Naive thymus-derived CD4-positive, alpha-beta T cell (primary cell): ENCODE measurements around the gene TLE2. TPM values are rescaled to one million over a fixed set of nuclear protein-coding genes. Genes with fewer than 3 reads are reported as not detected.

Experiments used
- ATAC-seq: fragments of 150-1000 bp; cut with Tn5 transposase; 2 replicates; pipeline ENCODE4 v1.10.0; 2021; ENCODE audit warnings: mild to moderate bottlenecking, moderate library complexity
- CTCF ChIA-PET: fragments of 350-600 bp; sonication (Branson Sonifier 250); formaldehyde crosslinking; loops from one replicate; lab custom pipeline; 2021; ENCODE audit warnings: antibody characterized with exemption; lab: Charles Lee
- POLR2A ChIA-PET: fragments of 350-600 bp; sonication (Branson Sonifier 250); formaldehyde crosslinking; loops from one replicate; lab custom pipeline; 2021; ENCODE audit warnings: antibody characterized with exemption, inconsistent platforms; lab: Charles Lee
- DNase-seq, 9 donors: peaks; one replicate each; pipeline versions ENCODE4 v3.0.0 to v3.0.0-alpha.2; 2020 to 2022; ENCODE audit warnings: mixed read lengths in 1 of 9
- H3K27ac ChIP-seq: one replicate; pipeline ENCODE4 v1.7.0; 2013; ENCODE audit warnings: mild to moderate bottlenecking, low read depth, low read length, moderate library complexity
- H3K27me3 ChIP-seq, 2 donors: one replicate each; pipeline ENCODE4 v1.7.0; 2013; ENCODE audit warnings: low read length in 2 of 2, mild to moderate bottlenecking in 2 of 2, moderate library complexity in 2 of 2; ENCODE audit not compliant: control insufficient read depth in 2 of 2, insufficient read depth in 2 of 2
- H3K36me3 ChIP-seq, 3 experiments: 1 replicate in 2 of 3; 2 replicates in 1 of 3; pipeline ENCODE4 v1.7.0; 2013; ENCODE audit warnings: low read length in 3 of 3, mild to moderate bottlenecking in 3 of 3, moderate library complexity in 1 of 3; ENCODE audit not compliant: insufficient read depth in 3 of 3, control insufficient read depth in 2 of 3
- H3K4me1 ChIP-seq, 2 donors: one replicate each; pipeline ENCODE4 v1.7.0; 2013; ENCODE audit warnings: low read length in 2 of 2, mild to moderate bottlenecking in 2 of 2, moderate library complexity in 1 of 2; ENCODE audit not compliant: control insufficient read depth in 2 of 2, insufficient read depth in 2 of 2
- H3K4me3 ChIP-seq: 2 replicates; pipeline ENCODE4 v1.7.0; 2013; ENCODE audit warnings: mild to moderate bottlenecking, low read length
- H3K9me3 ChIP-seq, 3 experiments: 1 replicate in 2 of 3; 2 replicates in 1 of 3; pipeline ENCODE4 v1.7.0; 2013; ENCODE audit warnings: low read length in 3 of 3; ENCODE audit not compliant: control insufficient read depth in 2 of 3
- H3K27ac Mint-ChIP-seq, 9 donors: one replicate each; pipeline ENCODE4 v1.8.0; 2020 to 2022; ENCODE audit warnings: mixed read lengths in 9 of 9, mild to moderate bottlenecking in 8 of 9, moderate library complexity in 5 of 9, inconsistent platforms in 2 of 9
- H3K27me3 Mint-ChIP-seq, 5 donors: one replicate each; pipeline ENCODE4 v1.8.0; 2021 to 2022; ENCODE audit warnings: mixed read lengths in 5 of 5, mild to moderate bottlenecking in 1 of 5
- H3K36me3 Mint-ChIP-seq, 5 donors: one replicate each; pipeline ENCODE4 v1.8.0; 2020 to 2022; ENCODE audit warnings: mixed read lengths in 5 of 5, mild to moderate bottlenecking in 3 of 5, inconsistent platforms in 1 of 5
- H3K4me1 Mint-ChIP-seq, 7 donors: one replicate each; pipeline ENCODE4 v1.8.0; 2020 to 2022; ENCODE audit warnings: mixed read lengths in 7 of 7, mild to moderate bottlenecking in 3 of 7, inconsistent platforms in 1 of 7
- H3K4me3 Mint-ChIP-seq, 10 donors: one replicate each; pipeline ENCODE4 v1.8.0; 2020 to 2022; ENCODE audit warnings: mild to moderate bottlenecking in 10 of 10, mixed read lengths in 10 of 10, moderate library complexity in 6 of 10, inconsistent platforms in 2 of 10
- H3K9me3 Mint-ChIP-seq, 11 donors: one replicate each; pipeline ENCODE4 v1.8.0; 2020 to 2022; ENCODE audit warnings: mixed read lengths in 11 of 11, mild to moderate bottlenecking in 4 of 11, inconsistent platforms in 1 of 11, moderate library complexity in 1 of 11
- intact Hi-C, 2 donors: fragments of 100-400 bp; cut with micrococcal nuclease; formaldehyde crosslinking; loops; one replicate each; pipeline ENCODE4 v1.15.1; 2023
- polyA plus RNA-seq, 2 donors: library from polyadenylated mRNA; unstranded; fragments of 300-500 nt; fragmentation: Illumina TruSeq; gene quantifications; one replicate each; pipeline ENCODE4 v1.2.3, GENCODE V29; 2021
- total RNA-seq, 6 experiments: library from RNA in 5 of 6; stranded (reverse) in 5 of 6; gene quantifications; 1 replicate in 5 of 6; 2 replicates in 1 of 6; pipeline ENCODE4 v1.2.3 and lab custom pipeline; 2021 to 2026

Gene TLE2
- total and polyA plus RNA-seq, 7 experiments from 2014 or later: 1.1 to 33.6 (median 14.3) TPM

DNA sequence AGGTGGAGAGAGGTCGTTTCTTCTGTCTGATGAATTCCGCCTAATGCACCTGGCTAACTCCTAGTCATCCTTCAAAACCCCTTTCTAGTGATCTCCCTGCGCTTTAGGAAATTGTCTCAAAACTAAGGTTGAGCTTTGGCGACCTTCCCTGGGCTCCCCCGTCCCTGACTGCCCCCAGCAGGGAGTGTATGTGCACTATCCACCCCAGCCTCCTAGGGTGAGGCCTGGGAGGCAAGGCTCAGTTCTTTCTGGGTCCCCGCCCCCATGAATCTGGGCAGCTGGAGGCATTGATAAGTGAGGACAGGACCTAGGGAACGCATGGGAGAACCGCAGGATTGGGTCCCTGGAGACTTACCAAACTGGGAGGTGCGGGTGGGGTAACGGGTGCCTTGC is 51.3 kb downstream of the TLE2 start:
- H3K36me3 Mint-ChIP-seq: no peaks in the 10 kb centered on the region
- no peak overlapping the region for H3K27ac ChIP-seq
- H3K27ac Mint-ChIP-seq: peak overlapping the region in 4 of 9 donors; percentile 76 to 88 (median 82)
- H3K9me3 ChIP-seq: no peaks in the 10 kb centered on the region
- peak overlapping the region; percentile 45 to 98 (median 81) for H3K4me3 Mint-ChIP-seq
- H3K36me3 ChIP-seq: no peaks in the 10 kb centered on the region
- H3K4me1 ChIP-seq: peaks cover 10 to 12% of the 10 kb centered on the region in 2 donors
- CTCF ChIA-PET: interaction anchor here (0.6 kb wide), 1 partner anchor 19 kb away, joined by 4 read pairs; no protein-coding TSS in a partner anchor
- ATAC-seq: no peak
- no peak for DNase-seq
- no peak overlapping the region for H3K4me3 ChIP-seq
- peaks cover 0 to 24% (median 18%) of the 10 kb centered on the region in 7 donors for H3K4me1 Mint-ChIP-seq
- peaks cover 3 to 22% (median 13%) of the 10 kb centered on the region in 5 donors for H3K27me3 Mint-ChIP-seq
- H3K9me3 Mint-ChIP-seq: no peaks in the 10 kb centered on the region
- no peaks in the 10 kb centered on the region for H3K27me3 ChIP-seq
- POLR2A ChIA-PET: interaction anchor here (0.6 to 3.9 kb wide), 5 partner anchors 27 to 203 kb away, joined by 3 to 20 read pairs (median 4); no protein-coding TSS in a partner anchor
- intact Hi-C loops: loop anchor here (1.0 to 2.0 kb wide), 5 partner anchors 27 to 84 kb away; no protein-coding TSS in a partner anchor

DNA sequence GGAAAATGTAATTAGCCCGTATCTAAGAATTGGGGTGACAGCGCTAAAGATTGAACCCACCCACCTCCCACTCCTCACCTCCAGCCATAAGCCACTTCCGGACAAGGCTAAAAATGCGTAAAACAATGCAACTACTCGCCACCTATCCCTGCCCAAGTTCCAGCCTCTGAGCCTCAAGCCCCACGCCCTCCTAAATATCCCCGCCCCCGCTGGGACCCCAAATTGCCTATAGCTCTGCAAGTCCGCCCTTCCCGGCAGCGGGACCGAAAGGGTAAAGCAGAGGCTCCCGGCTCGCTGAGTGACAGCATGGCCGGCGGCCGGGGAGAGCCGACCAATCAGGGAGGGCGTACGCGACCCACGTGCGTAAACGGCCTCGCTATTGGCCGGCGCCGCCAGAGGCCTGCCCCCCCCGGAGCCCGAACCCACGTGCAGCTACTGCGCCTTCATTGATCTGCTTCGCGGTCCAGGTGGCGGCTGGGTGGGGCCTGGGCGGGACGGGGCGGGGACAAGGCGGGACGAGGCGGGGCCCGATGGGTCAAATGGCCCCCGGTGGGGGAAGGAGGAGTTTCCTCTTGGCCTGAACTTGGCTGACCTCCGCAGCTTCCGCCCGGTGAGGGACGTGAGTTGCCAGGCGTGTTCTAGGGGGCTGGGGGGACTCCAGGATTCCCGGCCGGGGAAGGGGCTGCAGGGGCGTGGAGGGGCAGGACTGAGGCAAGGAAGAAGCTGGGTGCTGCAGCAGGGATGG is 51.9 kb downstream of the TLE2 start, which contains the start of gene TLE6:
TSS of gene TLE6 (plus strand) at position 564 of the 745 bp plus-strand sequence. CDS start 670 bp downstream, outside the sequence.
- Mint-ChIP-seq H3K4me1 (peaks cover 0 to 24% (median 18%) of the 10 kb centered on the region in 7 donors), H3K4me3 (peak within 1 kb of the TSS; percentile 88 to 98 (median 95)), H3K27me3 (peaks cover 3 to 22% (median 10%) of the 10 kb centered on the region in 5 donors), H3K9me3 (no peaks in the 10 kb centered on the region), H3K36me3 (no peaks in the 10 kb centered on the region), H3K27ac (peak within 1 kb of the TSS; percentile 63 to 95 (median 88))
- peaks cover 10 to 12% of the 10 kb centered on the region in 2 donors for H3K4me1 ChIP-seq
- peak within 1 kb of the TSS; percentile 44 for H3K27ac ChIP-seq
- intact Hi-C loops: loop anchor here (1.0 to 2.0 kb wide), 5 partner anchors 27 to 84 kb away; no protein-coding TSS in a partner anchor
- H3K36me3 ChIP-seq: no peaks in the 10 kb centered on the region
- peak; percentile 99 for ATAC-seq
- POLR2A ChIA-PET: interaction anchor here (0.6 to 3.9 kb wide), 9 partner anchors 15 to 207 kb away, joined by 3 to 20 read pairs (median 4); no protein-coding TSS in a partner anchor
- H3K4me3 ChIP-seq: peak within 1 kb of the TSS; percentile 75
- CTCF ChIA-PET: interaction anchor here (0.6 to 1.0 kb wide), 2 partner anchors 18 to 156 kb away, joined by 4 to 6 read pairs; no protein-coding TSS in a partner anchor
- peak; percentile 82 to 94 (median 93) for DNase-seq
- no peaks in the 10 kb centered on the region for H3K27me3 ChIP-seq
- no peaks in the 10 kb centered on the region for H3K9me3 ChIP-seq

DNA sequence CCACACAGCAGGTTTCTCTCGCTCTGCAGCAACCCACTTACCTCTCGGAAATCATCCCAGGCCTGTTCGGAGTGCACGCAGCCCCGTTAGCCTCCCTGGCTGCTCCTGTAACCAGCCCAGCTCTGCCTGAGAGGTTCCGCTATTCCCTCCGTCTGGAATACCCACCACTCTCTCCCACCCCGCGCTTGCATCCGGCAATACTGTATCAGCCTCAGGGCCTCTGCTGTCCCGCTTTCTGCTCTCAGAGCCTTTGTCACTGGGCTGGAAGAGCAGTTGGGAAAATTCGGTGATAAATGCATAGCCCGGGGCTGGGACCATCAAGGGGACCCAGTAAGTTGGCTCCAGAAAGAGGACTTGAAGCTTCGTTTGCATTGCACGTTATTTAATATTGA is 52.5 kb downstream of the TLE2 start:
- H3K4me3 ChIP-seq: peak overlapping the region; percentile 75
- ChIA-PET CTCF (interaction anchor here (1.0 kb wide), 2 partner anchors 26 to 156 kb away, joined by 5 to 6 read pairs; no protein-coding TSS in a partner anchor), POLR2A (interaction anchor here (0.7 to 3.9 kb wide), 8 partner anchors 14 to 207 kb away, joined by 3 to 20 read pairs (median 4); no protein-coding TSS in a partner anchor)
- H3K4me1 ChIP-seq: peaks cover 10 to 12% of the 10 kb centered on the region in 2 donors
- no peaks in the 10 kb centered on the region for H3K9me3 ChIP-seq
- H3K36me3 ChIP-seq: no peaks in the 10 kb centered on the region
- ATAC-seq (no peak), DNase-seq (no peak)
- H3K27ac Mint-ChIP-seq: peak overlapping the region; percentile 38 to 95 (median 88)
- H3K4me1 Mint-ChIP-seq: peaks cover 0 to 24% (median 18%) of the 10 kb centered on the region in 7 donors
- no peaks in the 10 kb centered on the region for H3K27me3 ChIP-seq
- H3K9me3 Mint-ChIP-seq: no peaks in the 10 kb centered on the region
- H3K27ac ChIP-seq: peak overlapping the region; percentile 44
- intact Hi-C loops: loop anchor here in 1 of 2 donors (2.0 kb wide), 2 partner anchors 58 to 84 kb away; no protein-coding TSS in a partner anchor
- peaks cover 1 to 18% (median 4%) of the 10 kb centered on the region in 5 donors for H3K27me3 Mint-ChIP-seq
- H3K36me3 Mint-ChIP-seq: no peaks in the 10 kb centered on the region
- H3K4me3 Mint-ChIP-seq: peak overlapping the region; percentile 88 to 98 (median 95)

DNA sequence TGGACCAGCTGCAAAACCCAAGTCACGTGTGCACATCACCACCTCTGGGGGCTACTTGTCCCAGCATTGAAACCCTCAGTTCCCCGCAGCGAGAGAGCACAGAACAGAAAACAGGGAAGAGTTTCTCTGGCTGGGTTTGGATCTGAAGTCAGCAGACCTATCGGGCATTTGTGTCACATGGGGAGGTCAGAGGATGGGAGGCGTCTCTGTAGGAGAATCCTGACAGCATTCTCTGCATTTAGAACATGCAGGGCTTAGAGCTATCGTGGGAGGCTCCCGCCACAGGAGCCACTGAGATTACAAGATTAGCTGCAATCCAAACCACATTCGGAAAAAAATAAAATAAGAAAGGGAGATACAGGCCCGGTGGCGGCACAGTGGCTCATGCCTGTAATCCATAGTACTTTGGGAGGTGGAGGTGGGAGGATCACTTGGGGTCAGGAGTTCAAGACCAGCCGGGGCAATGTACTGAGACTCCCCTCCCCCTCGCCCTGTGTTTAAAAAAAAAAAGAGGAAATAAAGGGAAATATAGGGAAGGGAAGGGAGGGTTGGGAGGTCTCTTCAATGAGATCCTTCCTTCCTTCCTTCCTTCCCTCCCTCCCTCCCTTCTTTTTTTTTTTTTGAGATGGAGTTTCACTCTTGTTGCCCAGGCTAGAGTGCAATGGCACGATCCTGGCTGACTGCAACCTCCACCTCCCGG is 54.6 kb downstream of the TLE2 start:
- H3K9me3 Mint-ChIP-seq: no peaks in the 10 kb centered on the region
- H3K9me3 ChIP-seq: no peaks in the 10 kb centered on the region
- intact Hi-C loops: no loop called here
- peak in 1 of 9 donors; percentile 25 for DNase-seq
- no peaks in the 10 kb centered on the region for H3K36me3 ChIP-seq
- ChIA-PET POLR2A (interaction anchor here (3.9 kb wide), 1 partner anchor 62 kb away, joined by 20 read pairs; no protein-coding TSS in a partner anchor), CTCF (interaction anchor here (0.9 to 1.3 kb wide), 2 partner anchors 12 to 133 kb away, joined by 3 read pairs; no protein-coding TSS in a partner anchor)
- H3K36me3 Mint-ChIP-seq: no peaks in the 10 kb centered on the region
- H3K27ac Mint-ChIP-seq: peak overlapping the region in 1 of 9 donors; percentile 58
- peaks cover 0 to 24% (median 18%) of the 10 kb centered on the region in 7 donors for H3K4me1 Mint-ChIP-seq
- H3K27me3 Mint-ChIP-seq: peaks cover 0 to 18% (median 3%) of the 10 kb centered on the region in 5 donors
- no peak for ATAC-seq
- H3K27me3 ChIP-seq: no peaks in the 10 kb centered on the region
- no peak overlapping the region for H3K27ac ChIP-seq
- peaks cover 10 to 12% of the 10 kb centered on the region in 2 donors for H3K4me1 ChIP-seq
- H3K4me3 ChIP-seq: no peak overlapping the region
- peak overlapping the region in 7 of 10 donors; percentile 17 to 57 (median 32) for H3K4me3 Mint-ChIP-seq

DNA sequence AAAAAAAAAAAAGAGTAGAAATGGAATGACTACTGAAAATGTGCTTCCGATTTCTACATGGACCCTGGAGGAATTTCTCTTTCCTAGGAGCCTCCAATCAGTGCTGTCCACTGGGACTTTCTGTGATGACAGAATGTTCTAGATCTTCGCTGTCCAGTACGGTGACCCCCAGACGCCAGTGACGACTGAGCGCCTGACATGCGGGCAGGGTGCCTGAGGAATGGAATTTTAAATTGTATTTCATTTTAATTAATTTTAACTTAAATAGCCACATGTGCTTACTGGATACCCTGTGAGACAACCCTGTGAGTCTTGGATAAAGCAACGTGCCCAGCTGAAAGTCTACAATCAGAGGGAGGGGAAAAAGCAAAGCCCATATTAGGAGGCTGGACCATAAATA is 55.9 kb downstream of the TLE2 start:
- POLR2A ChIA-PET: no interaction called here
- CTCF ChIA-PET: interaction anchor here (0.9 kb wide), 1 partner anchor 11 kb away, joined by 3 read pairs; no protein-coding TSS in a partner anchor
- intact Hi-C loops: no loop called here
- Histone ChIP-seq H3K36me3 (no peaks in the 10 kb centered on the region), H3K4me3 (no peak overlapping the region), H3K27ac (no peak overlapping the region), H3K4me1 (peaks cover 10 to 12% of the 10 kb centered on the region in 2 donors), H3K27me3 (no peaks in the 10 kb centered on the region), H3K9me3 (no peaks in the 10 kb centered on the region)
- DNase-seq (no peak), ATAC-seq (no peak)
- Mint-ChIP-seq H3K27me3 (peaks cover 0 to 18% (median 3%) of the 10 kb centered on the region in 5 donors), H3K4me3 (no peak overlapping the region), H3K27ac (no peak overlapping the region), H3K36me3 (no peaks in the 10 kb centered on the region), H3K4me1 (peaks cover 0 to 27% (median 18%) of the 10 kb centered on the region in 7 donors), H3K9me3 (no peaks in the 10 kb centered on the region)
